GM13976 (cell line): ENCODE results near the gene CEP55.

Experiments
- DNase-seq: peaks from one replicate; pipeline ENCODE4 v3.0.0; 2012; ENCODE audit warnings: low spot score
- in situ Hi-C: fragments of 300-500 bp; cut with MboI; formaldehyde crosslinking; loops from one replicate; pipeline ENCODE4 v1.12.0; 2022; ENCODE audit warnings: low sequenced_read_pairs, mixed read lengths, inconsistent platforms; ENCODE audit not compliant: unreplicated experiment
- TF ChIP-seq, protein P1 (sequence below): IDR thresholded peaks from 2 replicates; pipeline ENCODE4 v1.5.1; 2012; ENCODE audit warnings: borderline replicate concordance, mild to moderate bottlenecking; ENCODE audit not compliant: insufficient read depth; ENCODE audit errors: extremely low read depth, missing control alignments, control extremely low read depth

CEP55 gene

DNA sequence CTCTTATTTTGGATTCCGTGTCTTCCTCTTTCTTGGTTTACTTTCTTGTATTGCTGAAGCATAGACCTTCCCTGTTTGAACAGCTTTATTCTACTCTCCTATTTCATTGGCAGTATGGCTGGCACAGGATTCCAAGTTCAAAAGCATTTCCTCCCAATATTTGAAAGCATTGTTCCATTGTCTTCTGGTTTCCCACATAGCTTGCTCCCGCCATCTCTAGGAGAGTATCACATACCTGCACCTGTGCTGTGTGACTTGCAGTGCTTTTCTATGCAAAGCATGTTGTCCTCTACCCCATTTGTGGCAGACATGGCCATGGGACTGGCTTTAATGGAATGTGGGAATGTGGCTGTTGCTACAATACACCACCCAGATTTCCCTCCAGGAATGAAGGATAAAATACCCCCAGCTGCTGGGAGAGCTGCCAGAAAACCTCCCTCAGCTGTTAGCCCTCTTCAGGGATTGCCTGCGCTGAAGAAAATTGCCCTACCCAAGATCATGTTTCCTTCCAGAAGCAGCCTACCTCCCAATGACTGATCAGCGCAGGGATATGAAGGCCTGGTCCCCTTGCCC, 7.4 kb upstream of the CEP55 start:
- TF ChIP-seq, protein P1, sequence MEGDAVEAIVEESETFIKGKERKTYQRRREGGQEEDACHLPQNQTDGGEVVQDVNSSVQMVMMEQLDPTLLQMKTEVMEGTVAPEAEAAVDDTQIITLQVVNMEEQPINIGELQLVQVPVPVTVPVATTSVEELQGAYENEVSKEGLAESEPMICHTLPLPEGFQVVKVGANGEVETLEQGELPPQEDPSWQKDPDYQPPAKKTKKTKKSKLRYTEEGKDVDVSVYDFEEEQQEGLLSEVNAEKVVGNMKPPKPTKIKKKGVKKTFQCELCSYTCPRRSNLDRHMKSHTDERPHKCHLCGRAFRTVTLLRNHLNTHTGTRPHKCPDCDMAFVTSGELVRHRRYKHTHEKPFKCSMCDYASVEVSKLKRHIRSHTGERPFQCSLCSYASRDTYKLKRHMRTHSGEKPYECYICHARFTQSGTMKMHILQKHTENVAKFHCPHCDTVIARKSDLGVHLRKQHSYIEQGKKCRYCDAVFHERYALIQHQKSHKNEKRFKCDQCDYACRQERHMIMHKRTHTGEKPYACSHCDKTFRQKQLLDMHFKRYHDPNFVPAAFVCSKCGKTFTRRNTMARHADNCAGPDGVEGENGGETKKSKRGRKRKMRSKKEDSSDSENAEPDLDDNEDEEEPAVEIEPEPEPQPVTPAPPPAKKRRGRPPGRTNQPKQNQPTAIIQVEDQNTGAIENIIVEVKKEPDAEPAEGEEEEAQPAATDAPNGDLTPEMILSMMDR: no peak
- in situ Hi-C loops: loop anchor here (10.0 kb wide), 1 partner anchor 104 kb away; no protein-coding TSS in a partner anchor
- DNase-seq: no peak

DNA sequence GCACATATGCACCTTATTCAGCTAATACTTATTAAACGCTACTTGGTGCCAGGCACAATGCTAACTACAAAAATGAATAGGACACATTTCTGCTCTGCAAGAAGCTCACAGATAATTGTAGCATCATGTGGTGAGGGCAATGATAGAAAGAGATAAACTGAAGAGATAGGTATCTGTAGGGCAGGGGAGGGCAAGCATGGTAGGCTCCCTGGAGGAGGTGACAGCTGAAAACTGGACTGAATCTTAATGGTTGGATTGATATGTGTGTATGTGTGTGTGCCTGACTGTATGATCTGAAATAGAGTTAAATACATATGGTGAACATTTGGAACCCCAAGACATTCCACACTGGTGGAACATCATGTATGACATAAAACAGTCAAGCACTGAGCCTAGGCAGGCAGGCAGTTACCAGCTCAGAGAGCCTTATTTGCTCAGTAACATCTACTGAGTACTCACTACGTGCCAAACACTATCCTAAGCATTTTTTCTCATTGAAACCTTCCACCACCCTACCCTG, 4.8 kb upstream of the CEP55 start:
- TF ChIP-seq, protein P1: no peak
- in situ Hi-C loops: no loop called here
- DNase-seq: no peak

DNA sequence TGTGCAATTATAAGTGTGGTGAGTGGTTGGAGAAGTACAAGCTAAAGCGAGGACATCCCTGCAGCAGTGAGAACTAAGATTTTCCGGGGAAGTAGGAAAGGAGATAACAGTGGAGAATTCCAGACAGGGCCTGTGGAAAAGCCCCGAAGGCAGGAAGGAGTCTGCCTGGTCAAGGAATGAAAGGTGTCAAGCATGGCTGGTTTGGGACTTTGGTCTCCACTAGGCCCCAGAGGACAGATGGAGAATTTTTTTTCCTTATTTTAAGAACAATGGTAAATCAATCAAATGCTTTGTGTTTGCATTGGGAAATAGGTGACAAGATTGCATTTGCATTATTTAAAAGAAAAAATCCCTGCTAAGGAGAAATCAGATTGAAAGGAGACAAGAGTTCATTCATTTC, 3.2 kb upstream of the CEP55 start:
- in situ Hi-C loops: no loop called here
- no peak for DNase-seq
- TF ChIP-seq, protein P1: no peak

DNA sequence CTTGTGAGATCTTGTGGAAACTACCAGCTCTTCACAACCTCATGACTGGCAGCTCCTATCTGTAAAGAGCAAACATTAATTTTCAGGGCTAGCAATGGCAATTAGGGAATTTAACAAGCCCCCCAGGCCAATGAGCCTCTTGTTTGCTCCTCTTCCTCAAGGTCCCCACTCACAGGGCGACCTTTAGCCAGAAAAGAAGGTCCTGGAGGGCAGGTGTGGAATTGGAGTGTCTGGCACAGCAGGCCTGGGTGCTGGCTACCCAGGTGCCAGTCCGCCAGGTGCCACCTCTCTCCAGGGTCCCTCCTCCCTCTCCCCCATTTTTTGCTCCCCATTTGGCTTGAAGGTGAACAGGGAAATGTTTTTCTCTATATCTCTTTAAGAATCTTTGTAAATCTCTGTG, 1.9 kb upstream of the CEP55 start:
- TF ChIP-seq, protein P1: no peak
- DNase-seq: no peak
- in situ Hi-C loops: no loop called here

DNA sequence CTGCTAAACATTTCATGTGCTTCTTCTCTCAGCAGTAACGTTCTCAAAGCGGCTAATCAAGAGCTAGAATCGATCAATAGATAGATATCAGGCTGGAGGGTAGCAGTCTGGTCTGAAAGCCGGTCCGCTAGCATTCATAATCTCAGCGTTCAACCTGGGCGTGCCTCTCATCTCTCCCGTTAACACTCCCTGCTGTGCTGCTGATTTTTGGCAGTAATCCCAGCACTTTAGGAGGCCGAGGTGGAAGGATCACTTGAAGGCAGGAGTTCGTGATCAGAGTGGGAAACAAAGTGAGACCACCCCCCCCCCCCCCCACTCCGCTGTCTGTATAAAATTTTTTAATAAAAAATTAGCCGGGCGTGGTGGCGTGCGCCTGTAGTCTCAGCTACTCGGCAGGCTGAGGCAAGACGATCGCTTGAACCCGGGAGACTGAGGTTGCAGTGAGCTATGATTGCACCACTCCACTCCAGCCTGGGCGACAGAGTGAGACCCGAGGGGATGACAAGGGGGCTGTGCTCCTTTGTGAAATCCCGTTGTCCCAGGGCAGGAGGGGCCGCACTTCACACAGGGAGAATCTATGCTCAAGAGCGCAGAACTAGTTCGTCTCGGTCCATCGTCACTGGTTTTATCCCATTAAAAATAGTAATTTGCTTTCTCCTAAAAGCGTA, 624 bp upstream of the CEP55 start:
- TF ChIP-seq, protein P1: no peak
- DNase-seq: peak; percentile 22
- in situ Hi-C loops: no loop called here

DNA sequence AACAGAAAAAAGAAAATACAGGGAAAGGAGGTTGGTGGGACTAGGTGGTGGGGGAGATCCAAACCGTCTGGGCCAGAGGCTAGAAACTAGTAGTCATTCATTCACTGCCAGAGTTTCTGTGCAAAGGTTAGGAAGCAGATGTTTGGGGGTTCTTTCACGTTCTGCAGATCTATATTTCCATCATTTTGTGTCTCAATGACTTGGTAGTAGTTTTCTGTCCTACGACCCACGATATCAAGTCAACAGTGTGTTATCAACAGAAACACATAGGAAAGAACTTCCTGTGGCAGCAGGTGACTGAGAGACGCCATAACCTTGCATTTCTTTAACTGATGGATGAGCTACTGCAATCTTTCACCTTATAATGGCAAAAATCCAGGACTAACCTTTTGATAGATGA, 1.8 kb downstream of the CEP55 start:
- TF ChIP-seq, protein P1: no peak
- no peak for DNase-seq
- in situ Hi-C loops: no loop called here

DNA sequence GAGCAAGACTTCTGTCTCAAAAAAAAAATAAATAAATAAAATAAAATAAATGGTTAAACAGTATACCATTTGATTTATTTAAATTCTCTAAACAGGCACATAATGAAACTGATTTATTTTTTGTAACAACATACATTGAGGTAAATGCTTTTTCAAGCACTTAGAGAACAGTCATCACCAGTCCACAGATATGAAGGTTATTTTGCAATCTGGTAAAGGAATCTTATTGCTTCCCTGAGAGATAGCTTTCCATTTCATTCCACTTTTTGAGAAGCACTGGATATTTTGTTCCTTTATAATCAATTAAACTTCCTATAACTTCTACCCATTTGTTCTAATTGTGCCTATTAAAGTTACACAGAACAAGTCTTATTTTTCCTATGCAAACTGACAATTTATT, 5.2 kb downstream of the CEP55 start:
- no peak for DNase-seq
- in situ Hi-C loops: no loop called here
- TF ChIP-seq, protein P1: no peak
